Measurements from ENCODE around the gene BCL2. TPM values are rescaled to one million over a fixed set of nuclear protein-coding genes. Genes with fewer than 3 reads are reported as not detected.

BCL2 gene
- total RNA-seq, 4 donors from 2014 or later, result 14.3 to 34.8 (median 23.5) TPM

DNA sequence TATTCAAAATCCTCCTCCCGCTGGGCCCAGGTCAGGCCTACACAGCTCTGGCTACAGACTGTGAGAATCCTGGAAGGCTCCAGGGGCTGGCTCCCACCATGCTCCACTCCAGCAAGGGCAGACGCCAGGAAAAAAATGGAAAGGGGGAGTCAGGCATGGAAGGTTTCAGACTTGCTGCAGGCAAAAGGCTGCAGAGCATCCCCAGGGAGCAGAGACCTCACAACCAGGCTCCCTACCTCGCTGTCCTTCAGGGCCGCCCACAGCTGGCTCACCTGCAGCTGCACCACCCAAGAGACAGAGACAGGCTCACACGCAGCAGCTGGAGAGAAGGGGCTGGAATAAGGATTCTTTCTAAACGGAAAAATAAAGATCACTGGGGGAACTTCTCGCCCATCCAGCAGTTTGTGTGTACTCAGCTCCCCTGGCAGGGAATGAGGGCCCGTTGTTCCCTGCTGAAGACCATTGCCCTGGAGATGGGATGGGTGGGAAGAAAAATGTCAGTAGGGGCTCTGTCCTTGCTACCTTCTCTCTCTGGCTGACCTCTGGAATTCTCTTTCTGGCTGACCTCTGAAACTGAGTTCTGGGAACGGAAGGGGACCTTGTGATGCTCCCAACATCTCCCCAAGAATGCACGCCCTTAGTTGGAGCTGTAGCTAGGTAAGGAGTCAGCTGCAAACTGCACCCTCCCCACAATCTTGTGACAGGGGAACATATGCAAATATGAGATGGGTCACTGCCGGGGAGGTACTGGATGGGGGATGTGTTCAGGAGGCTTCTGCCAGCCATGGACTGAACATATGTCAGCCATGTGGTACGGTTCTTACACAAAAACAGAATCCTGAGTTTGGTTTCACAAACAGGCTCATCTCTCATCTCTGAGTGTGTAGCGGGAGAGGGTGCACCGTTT is 34.5 kb downstream of the BCL2 start:
- in situ Hi-C loops (cut with MboI; ENCODE audit: low pct_ligation_motif_present in 1 of 4, low pct_unique_long_range_greater_than_20kb in 1 of 4, low sequenced_read_pairs in 3 of 4) (no loop called here), intact Hi-C loops (cut with DNase I; ENCODE audit: low total_unique reads) (no loop called here)
- Histone ChIP-seq H3K4me1 (peaks cover 8 to 48% (median 23%) of the 10 kb centered on the region in 4 donors), H3K27ac (peak overlapping the region in 3 of 4 donors; percentile 13 to 72 (median 58)), H3K4me3 (no peak overlapping the region), H3K36me3 (peaks cover 0 to 8% (median 0%) of the 10 kb centered on the region in 4 donors), H3K27me3 (no peaks in the 10 kb centered on the region), H3K9me3 (no peaks in the 10 kb centered on the region)
- DNase-seq, result peak; percentile 61
- 75 to 88% methylated on average over 5 to 14 of the region's 14 CpGs for WGBS, 2 donors (ENCODE audit: low coverage in 1 of 2)
- peak in 1 of 3 donors; percentile 50 for TF ChIP-seq POLR2AphosphoS5 (IDR thresholded peaks at IDR 0.05)
- TF ChIP-seq POLR2A (IDR thresholded peaks at IDR 0.05), result no peak

DNA sequence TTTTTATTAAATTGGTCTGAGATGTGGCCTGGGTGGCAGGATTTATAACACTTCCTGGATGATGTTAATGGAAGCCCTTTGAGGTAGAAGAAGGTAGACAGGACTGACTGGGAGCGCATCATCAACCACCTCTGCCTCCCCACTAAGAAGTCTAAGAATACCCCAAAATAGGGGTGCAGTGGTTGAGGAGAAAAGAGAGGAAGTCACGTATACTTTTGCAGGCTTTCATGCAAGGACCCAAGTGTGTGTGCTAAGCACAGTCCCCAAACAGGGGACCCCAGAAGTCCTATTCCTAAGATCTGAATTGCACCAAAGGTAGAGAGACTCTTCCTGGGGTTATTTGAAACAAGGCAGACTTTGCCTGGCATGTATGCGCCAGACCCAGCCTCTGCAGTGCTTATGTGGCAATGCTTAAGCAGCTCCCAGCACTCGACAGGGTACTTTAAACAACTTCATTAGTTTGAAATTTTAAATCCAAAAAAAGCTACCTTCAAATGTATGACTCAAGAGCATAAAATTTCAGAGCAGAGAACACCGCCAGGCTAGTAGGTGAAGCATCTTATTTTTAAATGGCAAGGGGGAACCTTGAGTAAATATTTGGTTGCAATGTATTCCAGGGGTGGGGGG is 35.3 kb downstream of the BCL2 start:
- DNase-seq, result no peak
- in situ Hi-C loops (cut with MboI; ENCODE audit: low pct_ligation_motif_present in 1 of 4, low pct_unique_long_range_greater_than_20kb in 1 of 4, low sequenced_read_pairs in 3 of 4), result no loop called here
- H3K27me3 ChIP-seq, result no peaks in the 10 kb centered on the region
- TF ChIP-seq POLR2AphosphoS5 (IDR thresholded peaks at IDR 0.05) (no peak), EP300 (IDR thresholded peaks at IDR 0.05; ENCODE audit: low read depth) (no peak), POLR2A (IDR thresholded peaks at IDR 0.05) (no peak)
- TF ChIP-seq, protein P1, sequence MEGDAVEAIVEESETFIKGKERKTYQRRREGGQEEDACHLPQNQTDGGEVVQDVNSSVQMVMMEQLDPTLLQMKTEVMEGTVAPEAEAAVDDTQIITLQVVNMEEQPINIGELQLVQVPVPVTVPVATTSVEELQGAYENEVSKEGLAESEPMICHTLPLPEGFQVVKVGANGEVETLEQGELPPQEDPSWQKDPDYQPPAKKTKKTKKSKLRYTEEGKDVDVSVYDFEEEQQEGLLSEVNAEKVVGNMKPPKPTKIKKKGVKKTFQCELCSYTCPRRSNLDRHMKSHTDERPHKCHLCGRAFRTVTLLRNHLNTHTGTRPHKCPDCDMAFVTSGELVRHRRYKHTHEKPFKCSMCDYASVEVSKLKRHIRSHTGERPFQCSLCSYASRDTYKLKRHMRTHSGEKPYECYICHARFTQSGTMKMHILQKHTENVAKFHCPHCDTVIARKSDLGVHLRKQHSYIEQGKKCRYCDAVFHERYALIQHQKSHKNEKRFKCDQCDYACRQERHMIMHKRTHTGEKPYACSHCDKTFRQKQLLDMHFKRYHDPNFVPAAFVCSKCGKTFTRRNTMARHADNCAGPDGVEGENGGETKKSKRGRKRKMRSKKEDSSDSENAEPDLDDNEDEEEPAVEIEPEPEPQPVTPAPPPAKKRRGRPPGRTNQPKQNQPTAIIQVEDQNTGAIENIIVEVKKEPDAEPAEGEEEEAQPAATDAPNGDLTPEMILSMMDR (IDR thresholded peaks at IDR 0.05), result no peak
- no peaks in the 10 kb centered on the region for H3K9me3 ChIP-seq
- 81 to 96% methylated on average over 3 to 5 of the region's 5 CpGs for WGBS, 2 donors (ENCODE audit: low coverage in 1 of 2)
- H3K4me3 ChIP-seq, result no peak overlapping the region
- H3K27ac ChIP-seq, result peak overlapping the region in 3 of 4 donors; percentile 13 to 72 (median 58)
- peaks cover 0 to 8% (median 0%) of the 10 kb centered on the region in 4 donors for H3K36me3 ChIP-seq
- intact Hi-C loops (cut with DNase I; ENCODE audit: low total_unique reads), result no loop called here
- peaks cover 8 to 41% (median 23%) of the 10 kb centered on the region in 4 donors for H3K4me1 ChIP-seq

DNA sequence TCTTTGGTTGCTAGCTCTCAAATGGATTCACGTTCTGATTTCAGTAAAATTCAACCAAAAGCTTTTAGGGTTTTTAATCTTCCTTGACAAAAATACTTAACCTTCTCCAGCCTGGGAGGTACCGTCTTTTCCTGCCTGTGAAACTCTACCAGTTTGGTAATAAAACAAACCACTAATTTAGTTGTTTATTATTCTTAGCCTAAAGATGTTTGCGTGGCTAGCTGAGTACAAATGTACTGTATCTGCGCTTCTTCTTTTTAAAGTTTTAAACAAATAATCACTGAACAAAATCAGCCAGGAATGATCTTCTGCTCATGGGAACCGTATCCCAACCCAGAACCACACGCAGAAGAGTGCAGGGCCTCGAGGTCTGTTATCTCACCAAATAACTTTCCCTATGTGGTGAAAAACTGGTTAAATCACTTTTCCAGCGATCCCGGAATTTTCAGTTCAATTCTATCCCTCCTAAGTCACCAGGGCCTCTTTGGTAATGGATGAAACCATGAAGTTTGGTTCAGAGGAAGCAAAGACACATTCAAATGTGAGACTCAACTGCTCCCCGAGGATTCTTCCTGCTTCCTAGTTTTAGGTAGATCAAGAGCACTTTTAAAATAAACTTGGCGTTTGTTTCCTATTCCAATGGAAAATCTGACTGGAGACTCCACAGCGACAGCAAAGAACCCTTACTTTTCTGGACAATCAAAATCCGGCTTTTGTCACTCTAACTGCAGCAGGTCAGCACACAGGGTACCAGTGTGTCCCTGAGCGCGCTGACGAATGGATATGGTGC is 36.1 kb downstream of the BCL2 start:
- no peak overlapping the region for H3K4me3 ChIP-seq
- TF ChIP-seq, protein P1 (IDR thresholded peaks at IDR 0.05), result no peak
- no peak for TF ChIP-seq POLR2A (IDR thresholded peaks at IDR 0.05)
- no peak for TF ChIP-seq POLR2AphosphoS5 (IDR thresholded peaks at IDR 0.05)
- no peak for TF ChIP-seq EP300 (IDR thresholded peaks at IDR 0.05; ENCODE audit: low read depth)
- H3K4me1 ChIP-seq, result peaks cover 8 to 34% (median 18%) of the 10 kb centered on the region in 4 donors
- DNase-seq, result no peak
- peak overlapping the region in 3 of 4 donors; percentile 24 to 72 (median 58) for H3K27ac ChIP-seq
- 82 to 97% methylated on average over 7 to 16 of the region's 16 CpGs for WGBS, 2 donors (ENCODE audit: low coverage in 1 of 2)
- intact Hi-C loops (cut with DNase I; ENCODE audit: low total_unique reads), result no loop called here
- in situ Hi-C loops (cut with MboI; ENCODE audit: low pct_ligation_motif_present in 1 of 4, low pct_unique_long_range_greater_than_20kb in 1 of 4, low sequenced_read_pairs in 3 of 4), result no loop called here
- no peaks in the 10 kb centered on the region for H3K27me3 ChIP-seq
- peaks cover 0 to 8% (median 0%) of the 10 kb centered on the region in 4 donors for H3K36me3 ChIP-seq
- no peaks in the 10 kb centered on the region for H3K9me3 ChIP-seq

DNA sequence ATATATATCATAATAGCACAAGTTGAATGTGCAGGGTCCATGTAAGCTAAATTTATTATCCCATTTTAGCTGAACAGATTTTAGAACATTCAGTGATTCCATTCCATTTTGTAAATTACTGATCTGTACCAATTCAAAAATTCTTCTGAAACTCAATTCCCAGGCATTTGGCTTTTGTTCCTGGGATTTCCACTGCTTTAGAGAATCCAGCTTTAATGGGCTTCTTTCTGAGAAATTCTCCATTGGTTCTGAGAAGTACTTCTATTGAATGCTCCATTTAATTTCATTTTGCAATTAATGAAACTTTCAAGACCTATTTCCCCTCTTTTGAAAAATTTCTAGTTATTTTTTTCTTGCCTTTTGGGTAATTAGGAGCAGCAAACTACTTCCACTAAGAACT is 36.8 kb downstream of the BCL2 start:
- Histone ChIP-seq H3K27ac (peak overlapping the region in 2 of 4 donors; percentile 24 to 72), H3K4me1 (peaks cover 5 to 34% (median 18%) of the 10 kb centered on the region in 4 donors), H3K9me3 (no peaks in the 10 kb centered on the region), H3K4me3 (no peak overlapping the region), H3K36me3 (peaks cover 0 to 8% (median 0%) of the 10 kb centered on the region in 4 donors), H3K27me3 (no peaks in the 10 kb centered on the region)
- no peak for TF ChIP-seq POLR2A (IDR thresholded peaks at IDR 0.05)
- no peak for TF ChIP-seq POLR2AphosphoS5 (IDR thresholded peaks at IDR 0.05)
- no peak for TF ChIP-seq EP300 (IDR thresholded peaks at IDR 0.05; ENCODE audit: low read depth)
- TF ChIP-seq, protein P1 (IDR thresholded peaks at IDR 0.05), result no peak
- no peak for DNase-seq
- intact Hi-C loops (cut with DNase I; ENCODE audit: low total_unique reads), result no loop called here
- in situ Hi-C loops (cut with MboI; ENCODE audit: low pct_ligation_motif_present in 1 of 4, low pct_unique_long_range_greater_than_20kb in 1 of 4, low sequenced_read_pairs in 3 of 4), result no loop called here

All from transverse colon (tissue), 4 donors.